D721Med (cell line): ENCODE results near the gene LOC101059915.

Experiments used
- DNase-seq: peaks from one replicate; pipeline ENCODE4 v3.0.0; 2011; ENCODE audit warnings: low spot score; ENCODE audit not compliant: insufficient read length
- FAIRE-seq: peaks from 2 replicates; lab custom pipeline; 2011; peaks lifted over from hg19 to GRCh38; lab: Jason Lieb, UNC
- CTCF ChIP-seq: IDR thresholded peaks from 2 replicates; pipeline ENCODE4 v1.5.1; 2012; ENCODE audit warnings: mild to moderate bottlenecking, control low read depth; ENCODE audit not compliant: insufficient read depth; ENCODE audit errors: missing control alignments

The LOC101059915 gene

GRCh38 chrX:71629467-71629866 lies 37.9 kb upstream of the LOC101059915 start:
- no peak for FAIRE-seq
- DNase-seq, result no peak
- no peak for TF ChIP-seq CTCF

GRCh38 chrX:71632923-71633657 lies 34.3 kb upstream of the LOC101059915 start:
- DNase-seq (no peak), FAIRE-seq (no peak)
- TF ChIP-seq CTCF, result no peak

- no peak for TF ChIP-seq CTCF
- DNase-seq, result no peak
- FAIRE-seq, result no peak
Observed at GRCh38 chrX:71634366-71634765, 33.0 kb upstream of the LOC101059915 start.

- DNase-seq (no peak), FAIRE-seq (no peak)
- TF ChIP-seq CTCF, result no peak
Observed at GRCh38 chrX:71636438-71637252, 30.7 kb upstream of the LOC101059915 start.

GRCh38 chrX:71637253-71637618 lies 30.1 kb upstream of the LOC101059915 start:
- no peak for TF ChIP-seq CTCF
- FAIRE-seq (no peak), DNase-seq (no peak)

GRCh38 chrX:71637848-71638247 lies 29.5 kb upstream of the LOC101059915 start:
- DNase-seq, result no peak
- no peak for FAIRE-seq
- TF ChIP-seq CTCF, result no peak

GRCh38 chrX:71638409-71638808 lies 28.9 kb upstream of the LOC101059915 start:
- no peak for FAIRE-seq
- no peak for DNase-seq
- TF ChIP-seq CTCF, result no peak
